Retina (tissue), 1 donor: Measurements from ENCODE around the gene RERE.
"Not testable (repeated sequence)": the region's sequence is repeated elsewhere in the genome, so short reads cannot be mapped to it uniquely, and the experiment has no call there.

Source experiments
- DNase-seq: peaks from one replicate; pipeline ENCODE4 v3.0.0-alpha.2; 2016

The RERE gene

DNA sequence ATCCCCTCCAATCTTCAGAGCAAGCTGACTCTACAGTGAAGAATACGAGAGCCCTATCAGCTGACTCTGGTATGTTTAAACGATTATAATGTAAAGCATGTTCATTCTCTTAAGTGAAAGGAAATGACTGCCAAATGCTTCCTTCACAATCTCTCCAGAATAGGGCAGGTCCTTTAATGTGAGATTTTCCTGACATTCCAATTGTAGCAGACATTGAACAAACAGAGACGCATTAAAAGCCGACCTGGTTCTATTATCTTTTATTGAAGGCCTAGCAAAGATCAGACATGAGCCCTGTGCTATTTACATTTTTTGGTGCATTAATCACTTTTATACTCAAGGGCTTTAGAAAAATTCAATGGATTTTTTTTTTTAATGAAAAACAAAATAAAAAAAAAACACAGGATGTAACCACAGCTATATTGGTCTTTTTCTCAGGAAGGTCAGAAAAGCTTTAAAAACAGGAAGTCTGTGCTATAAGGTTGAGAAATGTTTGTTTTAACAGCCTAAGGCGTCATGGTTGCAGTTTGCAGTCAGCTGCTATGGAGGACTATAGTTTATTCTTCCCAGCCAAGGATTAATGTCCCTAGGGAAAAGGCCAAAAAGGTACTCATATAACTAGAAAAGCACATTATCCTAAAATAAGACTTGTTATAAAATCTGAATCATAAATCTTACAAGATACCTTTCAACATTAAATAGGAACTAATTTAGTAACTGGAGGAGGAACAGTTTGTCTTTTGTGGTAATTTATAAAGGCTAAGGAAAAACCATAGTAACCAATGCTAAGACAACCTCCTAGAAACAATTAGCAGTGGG is 104.8 kb downstream of the RERE start:
- peak; percentile 28 for DNase-seq

- no peak for DNase-seq
Observed at GRCh38 chr1:8711873-8712412, 105.5 kb downstream of the RERE start.

DNA sequence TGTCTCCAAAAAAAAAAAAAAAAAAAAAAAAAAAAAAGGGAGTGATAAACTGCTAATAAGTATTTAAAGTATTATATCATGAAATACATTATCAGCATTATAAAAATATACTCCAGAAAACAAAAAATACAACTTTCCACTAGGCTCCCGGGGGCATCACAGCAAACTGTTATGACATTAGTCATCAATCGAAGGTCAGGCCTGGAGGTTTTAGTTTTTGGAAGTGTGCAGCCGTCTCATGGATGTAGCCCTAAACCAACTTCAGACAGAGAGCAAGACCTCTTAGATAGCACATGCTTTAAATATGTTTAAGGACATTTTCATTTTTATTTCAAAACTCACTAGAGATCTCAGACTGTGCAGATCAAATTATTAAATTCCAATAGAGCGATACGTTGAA is 106.3 kb downstream of the RERE start:
- DNase-seq = no peak

GRCh38 chr1:8708259-8708658 is 109.2 kb downstream of the RERE start:
- DNase-seq = no peak

DNA sequence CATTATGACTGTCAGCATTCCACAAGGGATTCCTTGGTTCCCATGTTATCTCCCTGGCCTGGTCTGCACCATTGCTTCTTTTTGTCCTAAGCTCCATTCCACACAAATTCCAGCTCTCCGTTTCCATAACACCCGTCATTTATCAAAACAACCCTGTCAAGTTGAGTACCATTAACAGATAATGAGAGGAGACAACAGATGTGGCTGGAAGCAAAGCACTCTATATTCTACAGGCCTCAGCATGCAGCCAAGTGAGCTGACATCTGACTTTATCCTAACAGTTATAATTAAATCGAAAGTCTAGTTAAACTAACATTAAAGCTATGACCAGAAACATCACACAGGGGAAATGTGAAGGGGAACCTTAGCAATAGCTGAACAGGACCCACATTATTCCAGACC is 110.4 kb downstream of the RERE start:
- peak; percentile 80 for DNase-seq

GRCh38 chr1:8706291-8706690 is 111.1 kb downstream of the RERE start:
- no peak for DNase-seq

DNA sequence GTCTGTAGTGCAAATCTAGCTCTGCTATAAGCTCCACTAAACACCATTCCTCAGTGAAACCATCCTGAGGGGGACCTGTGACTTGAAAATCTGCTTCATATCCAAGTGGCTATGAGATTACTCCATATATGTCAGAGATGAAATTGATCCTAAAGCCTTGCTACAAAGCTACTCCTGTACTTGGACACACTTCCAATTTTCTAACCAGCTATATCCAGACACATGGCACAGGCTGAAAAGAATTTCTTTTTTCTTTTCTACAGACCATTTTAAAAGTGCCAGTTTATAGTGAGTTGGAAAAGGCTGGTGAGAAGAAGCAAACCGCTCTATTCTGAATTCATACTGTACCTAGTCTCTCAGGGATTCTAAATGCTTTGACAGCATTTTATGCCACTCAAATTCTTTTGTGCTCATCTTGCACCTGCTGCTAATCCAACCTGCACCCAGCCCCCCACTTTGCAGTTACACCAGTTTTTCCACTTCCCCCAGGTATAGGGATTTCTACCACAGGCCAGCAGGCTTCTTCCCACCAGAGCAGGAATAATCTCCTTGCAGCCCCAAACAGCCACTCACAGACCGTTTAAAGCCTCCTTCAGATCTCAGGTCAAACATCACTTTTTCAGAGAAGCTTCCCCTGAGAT is 112.5 kb downstream of the RERE start:
- DNase-seq = peak; percentile 48

DNA sequence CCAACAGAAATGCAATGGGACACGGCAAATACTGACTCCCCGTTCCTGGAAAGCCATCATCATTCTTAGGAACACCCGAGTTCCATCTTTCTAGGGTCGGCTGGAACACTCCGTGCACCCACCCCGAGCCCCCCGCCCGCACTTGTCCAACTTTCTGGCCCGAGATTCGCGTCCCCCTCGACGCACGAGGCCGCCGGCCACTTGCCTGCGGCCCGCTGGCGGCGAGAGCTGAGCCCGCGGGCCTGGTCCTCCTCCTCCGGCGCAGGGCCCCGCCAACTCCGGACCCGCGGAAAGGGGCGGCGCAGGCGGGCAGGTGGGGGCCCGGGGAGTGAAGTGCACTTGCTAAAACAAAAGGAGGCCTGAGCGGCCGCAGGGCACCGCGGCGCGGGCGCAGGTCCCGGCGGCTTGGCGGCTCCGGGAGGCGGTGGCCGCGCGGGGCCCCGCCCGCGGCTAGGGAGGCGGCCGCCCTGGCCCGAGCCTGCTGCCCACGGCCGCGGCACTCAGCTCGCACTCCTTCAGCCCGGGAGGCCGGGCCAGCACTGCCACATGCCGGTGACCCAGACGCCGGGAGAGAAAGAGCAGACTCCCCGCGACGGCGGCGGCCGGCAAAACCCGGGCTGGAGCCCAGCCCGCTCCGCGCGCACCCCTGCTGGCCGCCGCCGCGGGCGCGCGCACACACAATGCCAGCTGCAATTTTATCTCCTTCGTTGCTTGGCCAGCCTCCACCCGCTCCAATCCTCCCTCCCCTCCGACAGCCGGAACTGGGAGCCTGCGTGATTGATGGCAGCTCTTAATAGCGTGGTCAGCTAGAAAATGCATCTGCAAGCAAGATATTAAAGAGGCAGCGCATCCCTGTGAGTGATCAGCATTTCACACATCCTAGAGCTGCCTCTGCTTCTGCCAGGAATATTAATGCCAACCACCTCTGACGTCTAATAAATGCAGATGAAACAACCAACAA is 114.3 kb downstream of the RERE start:
- DNase-seq = peak; percentile 96

GRCh38 chr1:8702472-8702849 is 115.0 kb downstream of the RERE start:
- DNase-seq = no peak

DNA sequence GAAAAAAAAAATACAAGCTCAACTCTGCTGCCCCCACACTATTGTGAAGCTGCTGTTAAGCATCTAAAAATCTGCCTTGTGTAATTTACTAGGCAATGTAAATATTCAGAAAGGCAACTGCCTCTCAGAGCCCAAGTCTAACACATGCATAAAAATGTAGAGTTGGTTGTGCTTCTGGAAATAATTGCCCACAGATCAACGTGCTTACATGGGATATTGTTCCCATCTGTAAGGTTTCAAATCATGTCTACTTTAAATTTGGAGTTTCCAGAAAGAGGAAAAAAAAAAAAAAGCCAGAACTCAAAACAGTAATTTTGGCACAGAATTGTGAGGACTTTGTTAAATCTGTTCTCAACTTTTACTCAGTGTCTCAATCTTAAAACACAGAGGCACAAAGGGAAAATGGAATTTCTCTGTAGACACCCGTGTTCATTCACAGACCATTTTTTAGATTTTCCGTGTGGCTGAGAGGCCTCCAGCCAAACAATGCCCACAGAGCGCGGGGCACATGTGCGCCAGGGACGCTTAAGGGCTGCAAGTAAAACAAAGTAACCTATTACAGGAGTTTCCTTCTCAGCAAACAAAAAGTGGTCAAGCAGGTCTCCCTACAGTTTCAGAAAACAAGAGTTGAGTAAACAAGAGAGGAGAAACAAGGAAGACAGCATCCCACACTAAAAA is 115.5 kb downstream of the RERE start:
- peak; percentile 64 for DNase-seq

GRCh38 chr1:8699679-8700078 is 117.8 kb downstream of the RERE start:
- DNase-seq = no peak

GRCh38 chr1:8698937-8699447 is 118.4 kb downstream of the RERE start:
- DNase-seq = no peak

GRCh38 chr1:8698012-8698630 is 119.3 kb downstream of the RERE start:
- no peak for DNase-seq

GRCh38 chr1:8695442-8695841 is 122.0 kb downstream of the RERE start:
- not testable (repeated sequence) for DNase-seq

- no peak for DNase-seq
Observed at GRCh38 chr1:8693107-8693506, 124.3 kb downstream of the RERE start.

DNA sequence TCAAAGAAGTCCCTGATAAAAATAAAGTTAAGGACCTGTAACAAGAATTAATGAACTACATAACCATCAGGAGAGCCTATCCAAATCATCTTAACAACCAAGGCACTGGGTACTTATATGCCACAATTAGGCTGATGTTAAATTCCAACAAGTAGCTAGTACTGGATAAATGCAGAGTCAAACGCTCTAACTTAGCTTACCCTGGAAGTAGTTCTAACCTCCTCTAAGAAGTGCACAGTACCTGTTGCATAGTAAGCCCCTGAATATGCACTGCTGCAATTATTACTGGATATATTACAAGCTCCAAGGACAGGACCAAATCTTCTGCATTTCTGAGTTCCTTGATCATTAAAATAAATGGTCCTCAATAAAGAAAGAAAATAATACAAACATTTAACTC is 125.8 kb downstream of the RERE start:
- DNase-seq = no peak

GRCh38 chr1:8690253-8690525 is 127.3 kb downstream of the RERE start:
- DNase-seq = no peak

DNA sequence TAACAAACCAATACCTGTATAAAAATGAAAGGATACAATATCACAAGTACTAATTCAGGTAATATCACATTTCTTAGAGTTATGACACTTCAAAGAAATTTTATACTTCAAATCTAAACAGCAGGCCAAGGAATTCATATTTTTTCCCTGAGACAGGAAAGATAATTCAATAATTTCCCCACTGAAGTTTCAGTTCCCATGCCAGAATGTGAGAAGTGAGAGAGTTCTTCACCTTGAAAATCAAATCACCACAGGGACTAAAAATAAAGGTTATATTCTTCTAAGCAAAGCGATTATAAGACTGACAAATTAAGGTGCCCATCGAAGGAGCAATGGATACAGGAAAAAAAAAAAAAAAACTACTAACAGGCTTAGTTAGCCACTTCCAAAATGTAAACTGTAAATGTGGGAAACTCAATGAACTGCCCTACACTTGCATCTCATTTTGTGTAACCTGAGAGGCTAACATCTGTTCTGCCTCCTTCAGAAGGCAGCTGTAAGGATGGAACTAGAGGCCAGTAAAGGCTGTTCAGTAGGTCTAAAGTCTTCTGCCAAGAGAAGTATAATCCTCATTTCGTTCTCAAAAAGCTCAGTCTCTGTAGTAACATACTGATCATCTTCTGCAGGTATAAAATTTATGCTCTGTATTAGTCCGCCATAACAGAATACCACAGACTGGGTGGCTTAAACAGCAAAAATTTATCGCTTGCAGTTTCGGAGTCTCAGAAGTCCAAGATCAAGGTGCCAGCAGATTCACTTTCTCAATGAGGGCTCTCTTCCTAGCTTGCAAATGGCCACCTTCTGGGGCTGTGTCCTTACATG is 127.8 kb downstream of the RERE start:
- no peak for DNase-seq

DNA sequence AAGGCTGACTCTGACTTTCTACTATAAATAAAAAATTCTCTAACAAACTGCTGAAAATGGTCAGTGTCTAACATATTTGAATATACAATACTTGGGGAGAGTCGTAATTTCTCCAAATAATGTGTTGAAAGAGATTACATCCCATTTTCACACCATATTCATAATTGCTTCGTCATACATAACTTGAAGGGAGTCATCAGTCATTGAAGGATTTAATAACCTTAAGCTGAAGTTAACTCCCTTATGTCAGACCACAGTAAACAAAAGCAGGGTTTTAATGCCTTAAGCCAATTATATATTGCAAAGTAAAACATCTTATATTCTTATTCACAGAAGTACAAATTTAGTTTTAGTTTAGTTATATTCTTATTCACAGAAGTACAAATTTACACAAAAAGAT is 129.9 kb downstream of the RERE start:
- no peak for DNase-seq

DNA sequence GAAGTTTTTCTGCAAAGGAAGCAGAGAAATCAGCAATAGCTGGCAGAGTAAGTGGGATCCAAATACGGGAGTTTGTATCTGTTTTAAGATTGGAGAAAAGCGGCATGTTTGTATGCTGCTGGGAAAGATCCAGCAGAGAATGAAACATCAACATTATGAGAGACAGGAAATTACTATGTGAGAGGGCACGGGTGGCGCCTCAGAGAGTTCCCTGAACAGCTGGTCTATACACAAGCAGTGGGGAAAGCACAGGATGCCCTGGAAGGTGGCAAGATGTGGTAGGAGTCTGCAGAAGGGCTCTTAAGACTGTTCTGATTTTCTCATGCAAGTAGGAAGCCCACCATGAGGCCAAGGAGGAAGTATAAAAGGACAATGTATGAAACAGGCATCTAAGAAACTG is 130.4 kb downstream of the RERE start:
- DNase-seq = no peak

- no peak for DNase-seq
Observed at GRCh38 chr1:8685463-8685862, 132.0 kb downstream of the RERE start.
